NCI-H2081 (cell line): ENCODE measurements around the gene UBE2G1.

Experiments
- DNase-seq, 2 experiments: peaks; one replicate each; lab custom pipeline; 2025; lab: John Stamatoyannopoulos, UW

UBE2G1 gene

GRCh38 chr17:4247361-4247970 is 119.0 kb downstream of the UBE2G1 start:
- no peak for DNase-seq

- DNase-seq: no peak
These were observed 119.8 kb downstream of the UBE2G1 start for GRCh38 chr17:4246674-4247073.

- DNase-seq: no peak
These were observed 124.9 kb downstream of the UBE2G1 start for GRCh38 chr17:4241535-4241934.

DNA sequence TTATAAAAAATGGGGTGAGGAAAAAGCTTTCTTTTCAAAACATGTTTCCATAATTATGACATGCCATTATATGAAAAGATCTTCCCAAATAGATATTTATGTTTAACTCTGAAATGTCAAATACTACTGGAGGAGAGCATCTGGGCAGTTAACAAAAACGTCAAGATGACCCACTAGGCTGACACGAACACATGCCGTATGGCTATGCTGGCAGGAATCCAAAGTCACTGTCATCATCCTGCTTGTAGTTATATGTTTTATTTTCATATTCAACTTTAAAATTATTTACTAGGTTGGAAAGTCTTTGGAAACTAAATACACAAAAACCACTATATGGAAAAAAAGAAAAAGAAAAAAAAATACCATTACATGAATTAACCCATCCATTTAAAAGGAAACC is 130.0 kb downstream of the UBE2G1 start:
- no peak for DNase-seq

GRCh38 chr17:4235372-4236279 is 130.8 kb downstream of the UBE2G1 start:
- no peak for DNase-seq

GRCh38 chr17:4234401-4234800 is 132.1 kb downstream of the UBE2G1 start:
- DNase-seq: no peak

DNA sequence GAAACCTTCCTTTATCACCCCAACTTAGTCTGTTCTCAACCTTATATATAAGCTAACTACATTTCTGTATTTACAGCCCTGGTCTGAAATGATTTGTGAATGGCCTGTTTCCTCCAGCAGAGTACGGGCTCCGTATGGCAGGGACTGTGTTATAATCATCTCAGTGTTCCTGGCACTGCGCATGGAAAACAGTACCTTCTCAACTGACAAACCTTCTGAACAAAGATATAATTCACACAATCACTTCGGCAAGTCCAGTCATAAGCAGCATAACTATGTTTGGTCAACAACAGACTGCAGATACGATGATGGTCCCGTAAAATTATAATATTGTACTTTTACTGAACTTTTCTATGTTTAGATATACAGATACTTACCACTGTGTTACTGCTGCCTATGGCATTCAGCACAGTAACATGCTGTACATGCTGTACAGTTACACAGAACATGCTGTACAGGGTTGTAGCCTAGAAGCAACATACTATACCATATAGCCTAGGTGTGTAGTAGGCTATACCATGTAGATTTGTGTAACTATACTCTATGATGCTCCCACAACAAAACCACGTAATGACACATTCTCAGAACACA is 132.7 kb downstream of the UBE2G1 start:
- no peak for DNase-seq

DNA sequence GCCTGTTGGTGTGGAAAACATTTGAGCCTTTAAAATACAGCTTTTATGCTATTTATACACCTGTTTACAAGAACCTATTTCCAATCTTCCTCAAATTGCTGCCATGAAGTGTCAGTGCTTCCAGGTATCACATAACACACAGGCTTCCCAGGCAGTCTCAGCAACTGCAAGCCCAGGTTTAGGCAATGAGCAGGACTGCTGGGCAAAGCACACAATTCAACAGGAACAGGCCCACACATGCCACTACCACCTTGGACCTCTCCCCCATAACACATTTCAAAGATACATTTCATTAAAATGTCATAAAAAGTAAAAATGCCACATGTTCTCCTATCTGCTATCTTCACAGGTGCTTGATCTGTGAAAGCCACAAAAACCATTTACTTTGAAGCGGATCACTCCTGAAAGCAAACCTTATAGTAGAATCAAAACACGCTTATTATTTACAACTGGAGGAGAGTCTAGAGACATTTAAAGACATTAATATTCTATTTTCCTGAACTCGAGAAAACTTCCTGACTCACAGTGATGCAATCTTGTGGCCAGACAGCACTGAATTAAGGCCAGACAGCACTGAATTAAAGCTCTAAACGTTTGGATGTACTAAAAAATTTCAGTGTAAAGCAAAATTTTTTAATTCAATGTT is 134.2 kb downstream of the UBE2G1 start:
- DNase-seq: no peak

- no peak for DNase-seq
These were observed 136.6 kb downstream of the UBE2G1 start for GRCh38 chr17:4229627-4230541.

- DNase-seq: no peak
These were observed 144.4 kb downstream of the UBE2G1 start for GRCh38 chr17:4221899-4222659.

- DNase-seq: no peak
These were observed 145.3 kb downstream of the UBE2G1 start for GRCh38 chr17:4221163-4221562.

DNA sequence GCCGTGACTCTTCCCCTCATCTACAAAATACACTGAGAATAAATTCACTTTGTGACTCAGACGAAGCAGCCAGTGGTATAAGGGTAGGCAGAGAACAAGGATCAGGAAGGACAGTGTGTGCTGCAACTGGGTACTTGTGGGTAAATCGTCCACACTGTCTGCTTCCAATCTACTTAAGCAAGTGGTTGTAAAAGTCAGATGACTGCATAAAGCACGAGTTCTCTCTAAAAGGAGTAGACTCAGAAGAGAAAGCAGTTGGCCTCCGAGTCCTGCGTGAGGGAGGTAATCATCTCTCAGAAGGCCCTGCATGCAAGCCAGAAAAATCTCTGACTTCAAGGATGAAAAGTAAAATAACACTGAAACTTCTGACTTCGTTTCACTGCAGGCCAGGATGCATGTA is 145.8 kb downstream of the UBE2G1 start:
- DNase-seq: no peak
